ENCODE data around the gene ADAM19. TPM values are rescaled to one million over a fixed set of nuclear protein-coding genes. Genes with fewer than 3 reads are reported as not detected.

ADAM19 gene
- total and polyA plus RNA-seq, 2 of the 4 experiments (the other 2 are of a cell fraction), result 35.5 to 49.2 TPM

- intact Hi-C loops (cut with micrococcal nuclease) (no loop called here), dilution Hi-C loops (cut with HindIII; ENCODE audit: low sequenced_read_pairs, unreplicated experiment) (no loop called here), in situ Hi-C loops (cut with MboI; ENCODE audit: low sequenced_read_pairs) (no loop called here)
- H3K4me2 ChIP-seq (ENCODE audit: low read depth, low read length), result no peak overlapping the region
- no peak overlapping the region for H3K56ac ChIP-seq (ENCODE audit: extremely low read depth, insufficient read depth, low read length)
- H3K4ac ChIP-seq (ENCODE audit: low read depth, low read length), result peak overlapping the region; percentile 11; the same call in 1 of the 2 replicates
- ChIA-PET CTCF (no interaction called here), POLR2A (ENCODE audit: unreplicated experiment) (no interaction called here)
- 0 out of 2 replicates have a peak overlapping the region, but pooled peaks have one; percentile 4 for H2AK5ac ChIP-seq (ENCODE audit: low read depth, low read length)
- no peak overlapping the region for H3K4me3 ChIP-seq (ENCODE audit: insufficient read depth, low read depth, low read length)
- no peak overlapping the region for H4K5ac ChIP-seq (ENCODE audit: low read depth, low read length)
- H3K36me3 ChIP-seq (ENCODE audit: control insufficient read depth, insufficient read depth, low read length), result peaks cover 14% of the 10 kb centered on the region
- no peak for TF ChIP-seq ELK1 (IDR thresholded peaks at IDR 0.05; ENCODE audit: borderline replicate concordance, low read depth, low read length)
- no peak for TF ChIP-seq RAD21 (IDR thresholded peaks at IDR 0.05; ENCODE audit: low read length)
- TF ChIP-seq CHD1 (IDR thresholded peaks at IDR 0.05; ENCODE audit: low read depth, low read length), result no peak
- TF ChIP-seq CEBPB (IDR thresholded peaks at IDR 0.05; ENCODE audit: low read depth, low read length), result no peak
- TF ChIP-seq USF2 (IDR thresholded peaks at IDR 0.05; ENCODE audit: low read depth, low read length), result no peak
- no peak for TF ChIP-seq FOS (IDR thresholded peaks at IDR 0.05; ENCODE audit: low read depth, low read length)
- no peak for TF ChIP-seq MAZ (IDR thresholded peaks at IDR 0.05; ENCODE audit: borderline replicate concordance, low read depth, low read length)
- TF ChIP-seq BHLHE40 (IDR thresholded peaks at IDR 0.05; ENCODE audit: low read depth, low read length), result no peak
- TF ChIP-seq NFE2L2 (IDR thresholded peaks at IDR 0.05; ENCODE audit: low read depth, low read length), result no peak
- no peak for TF ChIP-seq MAFK (IDR thresholded peaks at IDR 0.05; ENCODE audit: low read depth, low read length)
- no peak for TF ChIP-seq RFX5 (IDR thresholded peaks at IDR 0.05; ENCODE audit: low read depth, low read length)
- no peak for TF ChIP-seq MXI1 (IDR thresholded peaks at IDR 0.05; ENCODE audit: borderline replicate concordance, low read depth, low read length)
- TF ChIP-seq SMC3 (IDR thresholded peaks at IDR 0.05; ENCODE audit: low read depth, low read length), result no peak
- no peak for TF ChIP-seq RCOR1 (IDR thresholded peaks at IDR 0.05; ENCODE audit: insufficient replicate concordance, low read length)
- TF ChIP-seq POLR2A (IDR thresholded peaks at IDR 0.05; ENCODE audit: low read depth, low read length), result no peak
- TF ChIP-seq CTCF (conservative IDR thresholded peaks at IDR 0.05; ENCODE audit: low read depth, low read length), result no peak
- H3K27me3 ChIP-seq (ENCODE audit: control insufficient read depth, insufficient read depth, low read length), result no peaks in the 10 kb centered on the region
- peaks cover 26% of the 10 kb centered on the region for H4K20me1 ChIP-seq (ENCODE audit: insufficient read depth, low read length)
- H2BK120ac ChIP-seq (ENCODE audit: low read depth, low read length), result no peak overlapping the region
- H2BK15ac ChIP-seq (ENCODE audit: low read depth, low read length), result no peak overlapping the region
- no CpG with 5 or more reads among the region's 9 CpGs for WGBS, 2 experiments (ENCODE audit: extremely low coverage in 2 of 2, insufficient read length in 1 of 2)
- no TSS peak for BruUV-seq (replicated peaks)
- H3K23ac ChIP-seq (ENCODE audit: low read depth, low read length), result peak overlapping the region; percentile 5; the same call in 1 of the 2 replicates
- peak overlapping the region; percentile 15 for H2BK5ac ChIP-seq (ENCODE audit: low read depth, low read length, poor library complexity, severe bottlenecking)
- H2AFZ ChIP-seq (replicated peaks; ENCODE audit: low read length, poor library complexity), result peak overlapping the region; percentile 12
- H3K79me1 ChIP-seq (ENCODE audit: low read depth in 1 of 2, low read length in 2 of 2), result peaks cover 46 to 85% of the 10 kb centered on the region in 2 experiments
- no peak overlapping the region for H4K91ac ChIP-seq (ENCODE audit: insufficient read depth, low read depth, low read length)
- no peak overlapping the region for H2BK20ac ChIP-seq (ENCODE audit: low read depth, low read length)
- H3K18ac ChIP-seq (ENCODE audit: low read depth, low read length), result no peak overlapping the region
- H2AK9ac ChIP-seq (replicated peaks; ENCODE audit: low read depth, low read length, poor library complexity), result no peak overlapping the region
- H3K27ac ChIP-seq (ENCODE audit: insufficient read depth, low read length), result no peak overlapping the region
- H3K9me1 ChIP-seq (ENCODE audit: insufficient read depth, low read length), result peaks cover 27% of the 10 kb centered on the region
- H3K4me1 ChIP-seq (ENCODE audit: control insufficient read depth, insufficient read depth, low read length), result peaks cover 16% of the 10 kb centered on the region
- peak overlapping the region in 1 of 2 experiments; percentile 46; a peak in 1 of 4 replicates for H4K8ac ChIP-seq (ENCODE audit: low read depth in 2 of 2, low read length in 2 of 2)
- H3K9me3 ChIP-seq (ENCODE audit: control insufficient read depth, insufficient read depth, low read length), result no peaks in the 10 kb centered on the region
- peak; percentile 67 for DNase-seq
- H3K9ac ChIP-seq (ENCODE audit: low read depth, low read length), result no peak overlapping the region
- no peak for ATAC-seq (ENCODE audit: low read depth)
- H3K14ac ChIP-seq (replicated peaks; ENCODE audit: low read depth, low read length), result no peak overlapping the region
These were observed 47.4 kb downstream of the ADAM19 start for GRCh38 chr5:157528036-157528632.
